Esophagus squamous epithelium (tissue), 5 donors: ENCODE measurements around the gene CCDC33. TPM values are rescaled to one million over a fixed set of nuclear protein-coding genes. Genes with fewer than 3 reads are reported as not detected.

Source experiments
- DNase-seq: peaks from one replicate; lab custom pipeline; 2025; lab: John Stamatoyannopoulos, UW
- H3K27ac ChIP-seq, 4 donors: fragments of 200-600 bp; sonication (generic); one replicate each; pipeline ENCODE4 v1.5.1; 2016 to 2019; ENCODE audit warnings: mild to moderate bottlenecking in 1 of 4
- H3K27me3 ChIP-seq, 4 donors: fragments of 200-600 bp; sonication (generic); 1 replicate in 3 of 4; 2 replicates in 1 of 4; pipeline versions ENCODE4 v1.5.1 to v1.6.0; 2017 to 2021; ENCODE audit warnings: antibody characterized with exemption in 1 of 4
- H3K36me3 ChIP-seq, 3 donors: fragments of 200-600 bp; sonication (generic); one replicate each; pipeline ENCODE4 v1.5.1; 2016 to 2019
- H3K4me1 ChIP-seq, 3 donors: fragments of 200-600 bp; sonication (generic); one replicate each; pipeline ENCODE4 v1.5.1; 2017 to 2019
- H3K4me3 ChIP-seq, 4 donors: fragments of 200-600 bp; sonication (generic); 1 replicate in 3 of 4; 2 replicates in 1 of 4; pipeline ENCODE4 v1.5.1; 2016 to 2019; ENCODE audit warnings: mild to moderate bottlenecking in 2 of 4, moderate library complexity in 1 of 4
- H3K9me3 ChIP-seq, 3 donors: fragments of 200-600 bp; sonication (generic); one replicate each; pipeline ENCODE4 v1.5.1; 2016 to 2019
- CTCF ChIP-seq, 6 experiments: fragments of 450-650 bp in 4 of 6; fragments of 200-600 bp in 2 of 6; sonication (generic) in 2 of 6; IDR thresholded peaks; one replicate each; pipeline ENCODE4 v1.5.1; 2016 to 2019; ENCODE audit warnings: antibody characterized with exemption in 6 of 6, mild to moderate bottlenecking in 4 of 6, moderate library complexity in 4 of 6
- POLR2A ChIP-seq, 4 donors: fragments of 450-650 bp; IDR thresholded peaks; one replicate each; pipeline ENCODE4 v1.6.1; 2017; ENCODE audit warnings: antibody characterized with exemption in 4 of 4, mild to moderate bottlenecking in 4 of 4, moderate library complexity in 3 of 4
- WGBS, 2 donors: methylation state at CpG; one replicate each; pipeline ENCODE4 v1.1.5; 2018; 5-methylcytosine and 5-hydroxymethylcytosine counted together
- intact Hi-C: fragments of 100-400 bp; cut with DNase I; formaldehyde crosslinking; loops from one replicate; pipeline ENCODE4 v1.15.0; 2022
- total RNA-seq, 4 donors: library from RNA; depleted of rRNA; stranded (reverse); fragments of >200 nt; gene quantifications; one replicate each; pipeline ENCODE4 v1.1.0, GENCODE V29; 2016
- donor health status: DM: yes; HTN: yes; CAD: no.

Gene CCDC33
- total RNA-seq, 4 donors from 2014 or later: not detected

- no peak for DNase-seq
- Histone ChIP-seq H3K4me3 (no peak overlapping the region), H3K4me1 (peaks cover 0 to 14% (median 0%) of the 10 kb centered on the region in 3 donors), H3K27me3 (peaks cover 0 to 52% (median 0%) of the 10 kb centered on the region in 4 donors), H3K27ac (no peak overlapping the region), H3K9me3 (no peaks in the 10 kb centered on the region), H3K36me3 (no peaks in the 10 kb centered on the region)
- WGBS, 2 donors: 34 to 56% methylated on average over 4 to 5 of the region's 7 CpGs
- intact Hi-C loops: no loop called here
- TF ChIP-seq CTCF (IDR thresholded peaks at IDR 0.05) (no peak), POLR2A (IDR thresholded peaks at IDR 0.05) (no peak)
Observed at GRCh38 chr15:74253211-74253921, 17.2 kb downstream of the CCDC33 start.

GRCh38 chr15:74257105-74257504, 21.0 kb downstream of the CCDC33 start:
- H3K4me1 ChIP-seq: peaks cover 0 to 5% (median 0%) of the 10 kb centered on the region in 3 donors
- H3K27me3 ChIP-seq: peaks cover 0 to 77% (median 0%) of the 10 kb centered on the region in 4 donors
- H3K36me3 ChIP-seq: no peaks in the 10 kb centered on the region
- TF ChIP-seq POLR2A (IDR thresholded peaks at IDR 0.05) (no peak), CTCF (IDR thresholded peaks at IDR 0.05) (no peak)
- no peak overlapping the region for H3K27ac ChIP-seq
- H3K9me3 ChIP-seq: no peaks in the 10 kb centered on the region
- no peak for DNase-seq
- no peak overlapping the region for H3K4me3 ChIP-seq
- intact Hi-C loops: no loop called here
- WGBS, 2 donors: 79 to 87% methylated on average over 3 to 6 of the region's 6 CpGs

GRCh38 chr15:74257623-74258022, 21.5 kb downstream of the CCDC33 start:
- H3K4me1 ChIP-seq: no peaks in the 10 kb centered on the region
- 33 to 100% methylated on average over 1 of the region's 1 CpG for WGBS, 2 donors
- DNase-seq: no peak
- no peaks in the 10 kb centered on the region for H3K9me3 ChIP-seq
- H3K27ac ChIP-seq: no peak overlapping the region
- no peak for TF ChIP-seq POLR2A (IDR thresholded peaks at IDR 0.05)
- TF ChIP-seq CTCF (IDR thresholded peaks at IDR 0.05): no peak
- H3K4me3 ChIP-seq: no peak overlapping the region
- H3K36me3 ChIP-seq: no peaks in the 10 kb centered on the region
- peaks cover 0 to 82% (median 0%) of the 10 kb centered on the region in 4 donors for H3K27me3 ChIP-seq
- intact Hi-C loops: no loop called here

GRCh38 chr15:74258456-74259291, 22.5 kb downstream of the CCDC33 start:
- 32 to 61% methylated on average over 5 to 6 of the region's 7 CpGs for WGBS, 2 donors
- intact Hi-C loops: no loop called here
- DNase-seq: no peak

More at GRCh38 chr15:74258456-74259291, 22.5 kb downstream of the CCDC33 start:
- Histone ChIP-seq H3K4me1 (no peaks in the 10 kb centered on the region), H3K9me3 (no peaks in the 10 kb centered on the region), H3K36me3 (no peaks in the 10 kb centered on the region), H3K4me3 (no peak overlapping the region), H3K27ac (no peak overlapping the region), H3K27me3 (peaks cover 0 to 91% (median 0%) of the 10 kb centered on the region in 4 donors)
- TF ChIP-seq CTCF (IDR thresholded peaks at IDR 0.05): no peak
- TF ChIP-seq POLR2A (IDR thresholded peaks at IDR 0.05): no peak
